Myocyte (in vitro differentiated cells): ENCODE data around the gene CMC1. TPM values are rescaled to one million over a fixed set of nuclear protein-coding genes. Genes with fewer than 3 reads are reported as not detected.
"Not testable (repeated sequence)": the region's sequence is repeated elsewhere in the genome, so short reads cannot be mapped to it uniquely, and the experiment has no call there.

Source experiments
- DNase-seq: peaks from one replicate; pipeline ENCODE4 v3.0.0-alpha.2; 2012; ENCODE audit warnings: low read depth
- polyA plus RNA-seq: library from polyadenylated mRNA; unstranded; fragments of >200 nt; gene quantifications from one replicate; pipeline ENCODE4 v1.2.1, GENCODE V29; 2012; ENCODE audit warnings: missing spikeins
- total RNA-seq: library from RNA; depleted of rRNA; stranded (reverse); fragments of >200 nt; gene quantifications from 2 replicates; pipeline ENCODE4 v1.2.3, GENCODE V29; 2014

CMC1 gene
- 9.8 and 13.7 TPM in 2 replicates for total RNA-seq
- polyA plus RNA-seq, result 30.7 TPM

GRCh38 chr3:28241221-28242160 is at the start of gene CMC1:
CMC1 (plus strand) TSS chr3:28241619; CDS start chr3:28241794, 175 bp downstream.
- peak; percentile 98 for DNase-seq

- no peak for DNase-seq
Observed at GRCh38 chr3:28198161-28198560, 43.3 kb upstream of the CMC1 start.

- DNase-seq, result no peak
Observed at GRCh38 chr3:28198974-28199373, 42.4 kb upstream of the CMC1 start.

GRCh38 chr3:28199643-28200042 is 41.8 kb upstream of the CMC1 start:
- DNase-seq, result not testable (repeated sequence)

DNA sequence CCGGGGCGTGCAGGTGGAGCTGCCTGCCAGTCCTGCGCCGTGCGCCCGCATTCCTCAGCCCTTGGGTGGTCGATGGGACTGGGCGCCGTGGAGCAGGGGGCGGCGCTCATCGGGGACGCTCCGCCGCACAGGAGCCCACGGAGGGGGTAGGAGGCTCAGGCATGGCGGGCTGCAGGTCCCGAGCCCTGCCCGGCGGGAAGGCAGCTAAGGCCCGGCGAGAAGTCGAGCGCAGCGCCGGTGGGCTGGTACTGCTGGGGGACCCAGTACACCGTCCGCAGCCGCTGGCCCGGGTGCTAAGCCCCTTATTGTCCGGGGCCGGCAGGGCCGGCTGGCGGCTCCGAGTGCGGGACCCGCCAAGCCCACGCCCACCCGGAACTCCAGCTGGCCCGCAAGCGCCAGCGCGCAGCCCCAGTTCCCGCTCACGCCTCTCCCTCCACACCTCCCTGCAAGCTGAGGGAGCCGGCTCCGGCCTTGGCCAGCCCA is 41.0 kb upstream of the CMC1 start:
- DNase-seq, result not testable (repeated sequence)

DNA sequence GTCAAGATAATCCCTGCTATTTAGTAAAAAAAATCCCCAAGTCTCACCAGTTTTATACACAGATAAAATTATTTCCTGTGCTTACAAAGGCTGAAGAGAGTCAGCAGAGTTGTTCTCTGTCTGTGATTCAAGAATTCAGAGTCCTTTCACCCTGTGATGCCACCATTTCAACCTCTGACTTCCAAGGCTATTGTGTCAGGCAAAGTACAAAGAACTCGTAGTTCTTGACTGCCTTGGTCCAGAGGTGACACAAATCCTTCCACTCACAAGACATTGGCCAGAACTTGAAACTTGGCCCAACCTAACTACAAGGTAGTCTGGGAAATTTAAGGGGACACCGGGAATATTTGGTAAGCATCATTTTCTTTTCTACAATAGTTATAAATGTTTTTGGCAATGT is 34.9 kb upstream of the CMC1 start:
- DNase-seq, result no peak

DNA sequence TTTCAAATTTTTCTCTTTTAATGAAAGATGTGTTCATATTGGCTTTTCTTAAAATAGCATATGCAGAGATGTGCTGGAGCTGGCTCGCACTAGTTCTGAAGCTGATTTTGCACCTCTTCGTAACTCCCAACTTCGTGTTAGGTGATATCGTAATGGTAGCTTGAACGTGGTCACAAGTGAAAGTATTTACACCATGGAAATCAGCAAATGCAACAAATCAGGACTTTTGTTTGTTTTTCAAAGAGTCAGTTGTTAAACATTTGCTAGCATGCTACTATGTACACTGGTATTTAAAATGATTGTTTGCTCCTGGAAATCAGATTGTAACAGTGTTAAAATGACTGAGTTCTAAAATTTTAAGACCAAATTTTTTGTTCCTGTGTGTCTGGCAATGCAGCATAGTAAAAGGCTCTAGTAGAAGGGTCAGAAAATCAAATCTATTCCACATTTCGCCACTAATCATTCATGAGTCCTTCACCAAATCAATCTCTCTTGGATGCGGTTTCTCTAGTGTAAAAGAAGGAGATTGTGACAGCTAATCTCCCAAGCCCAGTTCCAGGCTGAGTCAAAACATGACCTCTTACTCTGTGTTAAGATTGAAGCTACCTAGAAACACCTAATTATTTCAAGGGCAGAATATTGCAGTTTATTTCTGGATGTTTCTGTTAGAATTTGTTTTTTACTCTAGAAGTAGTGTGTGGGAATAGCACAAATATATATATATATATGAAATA is 34.3 kb upstream of the CMC1 start:
- no peak for DNase-seq

DNA sequence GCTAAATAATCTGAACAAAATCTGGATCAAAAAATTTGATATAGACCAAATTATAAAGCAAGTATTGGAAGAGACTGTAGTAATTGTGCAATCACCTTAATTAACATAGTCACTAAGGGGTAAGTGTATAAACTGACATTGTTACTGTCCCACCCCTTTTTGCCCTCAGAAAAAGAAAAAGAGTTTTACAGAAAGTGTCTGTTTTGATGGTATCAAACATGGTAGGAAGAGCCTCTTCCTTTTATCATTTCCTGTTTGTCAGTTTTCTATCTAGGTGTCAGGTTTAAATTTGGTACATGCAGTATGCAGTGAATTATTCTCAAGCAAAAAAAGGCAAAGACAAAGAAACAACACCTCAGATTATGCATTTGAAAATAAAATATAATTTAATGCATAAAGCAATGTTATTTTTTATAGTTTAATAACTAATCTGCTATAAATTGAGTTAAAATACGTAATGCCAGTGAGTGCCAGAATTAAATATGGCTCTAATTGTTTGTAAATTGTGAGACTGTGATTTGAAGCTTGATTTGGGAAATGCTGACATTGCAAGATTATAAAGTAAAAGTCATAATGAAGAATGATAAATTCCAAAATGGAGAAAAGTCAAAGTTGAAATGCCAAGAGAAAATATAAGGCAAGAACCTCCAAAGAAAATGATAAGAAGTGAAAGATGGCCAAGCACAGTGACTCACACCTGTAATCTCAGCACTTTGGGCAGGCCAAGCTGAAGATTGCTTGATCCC is 30.3 kb upstream of the CMC1 start:
- no peak for DNase-seq

GRCh38 chr3:28212681-28213080 is 28.7 kb upstream of the CMC1 start:
- no peak for DNase-seq

- no peak for DNase-seq
Observed at GRCh38 chr3:28215407-28215806, 26.0 kb upstream of the CMC1 start.

DNA sequence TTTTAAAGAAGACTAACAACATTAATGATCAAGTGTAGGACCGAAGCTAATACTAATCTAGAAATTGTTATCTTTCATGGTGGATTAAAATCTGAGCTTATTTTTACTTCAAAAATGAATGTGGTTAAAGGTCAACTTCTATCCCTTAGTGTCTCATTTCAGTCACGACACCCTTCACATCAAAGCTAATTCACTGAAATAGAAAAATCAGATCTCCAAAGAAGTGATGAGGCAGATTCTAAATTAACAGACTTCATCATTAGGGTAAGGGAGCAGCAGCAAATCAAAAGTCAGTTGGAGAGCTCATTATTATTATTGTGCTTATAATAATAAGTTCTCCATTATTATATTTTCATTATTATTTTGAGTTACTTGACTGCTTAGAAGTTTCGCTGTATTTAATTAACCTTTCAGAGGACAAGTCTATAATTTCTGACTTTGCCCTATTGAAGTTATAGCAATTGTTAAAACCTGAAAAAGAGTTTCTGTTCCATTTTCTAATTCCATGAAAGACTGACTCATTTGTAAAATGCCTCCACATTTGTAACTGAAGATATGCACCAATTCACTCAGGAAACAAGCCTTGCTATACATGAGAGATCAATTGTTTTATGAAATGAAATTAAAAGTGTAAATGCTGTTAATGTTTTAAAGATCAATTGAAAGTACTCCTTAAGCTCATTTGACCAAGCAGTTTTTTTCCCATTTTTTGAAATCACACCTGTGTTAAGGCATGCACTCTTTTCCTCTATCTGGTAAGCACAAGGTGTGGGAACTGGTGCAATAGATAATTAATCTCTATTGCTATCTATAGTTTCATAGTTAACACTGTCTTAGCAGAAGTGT is 23.1 kb upstream of the CMC1 start:
- DNase-seq, result no peak

DNA sequence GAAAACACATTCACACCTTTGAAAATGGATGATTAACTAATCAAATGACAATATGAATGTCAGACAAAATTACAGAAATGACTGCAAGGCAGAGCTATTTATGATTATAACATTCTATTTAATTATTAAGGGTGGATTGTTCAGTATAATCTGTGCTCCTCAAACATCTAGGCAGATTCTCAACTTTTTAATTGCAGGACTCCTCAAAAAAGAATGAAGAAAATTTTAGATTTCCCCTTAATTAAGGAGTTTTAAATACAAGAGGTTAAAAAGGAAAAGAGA is 22.6 kb upstream of the CMC1 start:
- DNase-seq, result no peak

DNA sequence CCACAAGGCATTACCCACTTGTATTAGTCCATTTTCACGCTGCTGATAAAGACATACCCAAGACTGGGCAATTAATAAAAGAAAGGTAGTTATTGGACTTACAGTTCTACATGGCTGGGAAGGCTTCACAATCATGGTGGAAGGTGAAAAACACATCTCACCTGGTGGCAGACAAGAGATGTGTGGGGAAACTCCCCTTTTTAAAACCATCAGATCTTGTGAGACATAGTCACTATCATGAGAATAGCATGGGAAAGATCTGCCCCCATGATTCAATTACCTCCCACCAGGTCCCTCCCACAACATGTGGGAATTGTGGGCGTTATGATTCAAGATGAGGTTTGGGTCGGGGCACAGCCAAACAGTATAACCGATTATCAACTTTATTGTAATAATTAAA is 17.0 kb upstream of the CMC1 start:
- no peak for DNase-seq

GRCh38 chr3:28226020-28226419 is 15.4 kb upstream of the CMC1 start:
- DNase-seq, result no peak

GRCh38 chr3:28228623-28229022 is 12.8 kb upstream of the CMC1 start:
- DNase-seq, result no peak

GRCh38 chr3:28232659-28233058 is 8.8 kb upstream of the CMC1 start:
- no peak for DNase-seq

GRCh38 chr3:28234454-28234853 is 7.0 kb upstream of the CMC1 start:
- no peak for DNase-seq

DNA sequence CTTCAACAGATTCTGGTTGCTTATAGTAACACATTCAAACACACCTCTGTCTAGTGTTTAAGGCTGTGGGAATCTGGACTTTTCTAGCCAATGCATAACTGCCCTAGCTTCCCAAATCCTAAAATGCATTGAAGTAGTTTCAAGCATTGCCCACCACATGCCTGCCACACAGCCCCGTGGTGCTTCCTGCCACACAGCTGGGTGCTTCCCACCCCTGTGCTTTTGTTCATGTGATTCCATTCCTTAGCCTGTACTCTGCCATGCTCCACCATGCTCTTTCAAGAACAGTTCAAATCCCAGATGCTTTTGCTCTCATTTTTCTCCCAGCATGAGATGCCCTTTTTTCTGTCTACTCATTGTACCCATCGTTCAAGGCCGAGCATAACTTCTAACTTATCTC is 2.3 kb upstream of the CMC1 start:
- DNase-seq, result no peak

- no peak for DNase-seq
Observed at GRCh38 chr3:28240441-28240840, 978 bp upstream of the CMC1 start.

DNA sequence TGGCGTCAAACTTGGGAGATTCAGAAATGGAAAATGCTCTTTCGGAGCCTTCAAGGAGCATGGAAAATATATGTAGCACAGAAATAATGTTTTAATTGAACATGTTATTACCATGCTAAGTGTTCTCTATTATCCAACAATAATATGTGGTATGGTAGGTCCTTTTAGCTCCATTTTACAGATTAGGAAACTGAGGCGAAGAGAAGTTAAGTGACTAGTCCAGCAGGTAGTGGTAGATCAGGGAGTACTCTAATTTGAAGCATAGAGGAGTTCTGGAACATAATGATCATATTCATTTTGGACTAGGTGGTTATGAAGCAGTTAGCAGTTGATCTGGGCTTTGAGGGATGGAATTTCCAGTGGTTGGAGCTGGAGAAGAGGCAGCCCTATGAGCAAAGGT is 1.1 kb downstream of the CMC1 start:
- DNase-seq, result no peak
